Kidney epithelial cell (primary cell): ENCODE data around the gene MSMO1. TPM values are rescaled to one million over a fixed set of nuclear protein-coding genes. Genes with fewer than 3 reads are reported as not detected.

Experiments used
- DNase-seq: peaks from one replicate; pipeline ENCODE4 v3.0.0-alpha.2; 2010; ENCODE audit warnings: low read depth
- H3K27me3 ChIP-seq: 2 replicates; pipeline ENCODE4 v1.6.0; 2011; ENCODE audit warnings: low read length; ENCODE audit not compliant: control insufficient read depth, insufficient read depth
- H3K36me3 ChIP-seq: 2 replicates; pipeline ENCODE4 v1.5.1; 2011; ENCODE audit warnings: low read length; ENCODE audit not compliant: control insufficient read depth, insufficient read depth
- H3K4me3 ChIP-seq: 2 replicates; pipeline ENCODE4 v1.5.1; 2011; ENCODE audit warnings: low read depth, mild to moderate bottlenecking, control low read depth, low read length
- total RNA-seq: library from RNA; depleted of rRNA; stranded (reverse); fragments of >200 nt; gene quantifications from 2 replicates; pipeline ENCODE4 v1.2.3, GENCODE V29; 2015
- TF ChIP-seq, protein P1 (sequence below): IDR thresholded peaks from 2 replicates; pipeline ENCODE4 v1.5.1; 2011; ENCODE audit warnings: mild to moderate bottlenecking, moderate library complexity, low read length, control low read depth, inconsistent platforms; ENCODE audit not compliant: insufficient read depth, poor library complexity, severe bottlenecking

Gene MSMO1
- total RNA-seq, 1 donor from 2014 or later = 228 TPM

DNA sequence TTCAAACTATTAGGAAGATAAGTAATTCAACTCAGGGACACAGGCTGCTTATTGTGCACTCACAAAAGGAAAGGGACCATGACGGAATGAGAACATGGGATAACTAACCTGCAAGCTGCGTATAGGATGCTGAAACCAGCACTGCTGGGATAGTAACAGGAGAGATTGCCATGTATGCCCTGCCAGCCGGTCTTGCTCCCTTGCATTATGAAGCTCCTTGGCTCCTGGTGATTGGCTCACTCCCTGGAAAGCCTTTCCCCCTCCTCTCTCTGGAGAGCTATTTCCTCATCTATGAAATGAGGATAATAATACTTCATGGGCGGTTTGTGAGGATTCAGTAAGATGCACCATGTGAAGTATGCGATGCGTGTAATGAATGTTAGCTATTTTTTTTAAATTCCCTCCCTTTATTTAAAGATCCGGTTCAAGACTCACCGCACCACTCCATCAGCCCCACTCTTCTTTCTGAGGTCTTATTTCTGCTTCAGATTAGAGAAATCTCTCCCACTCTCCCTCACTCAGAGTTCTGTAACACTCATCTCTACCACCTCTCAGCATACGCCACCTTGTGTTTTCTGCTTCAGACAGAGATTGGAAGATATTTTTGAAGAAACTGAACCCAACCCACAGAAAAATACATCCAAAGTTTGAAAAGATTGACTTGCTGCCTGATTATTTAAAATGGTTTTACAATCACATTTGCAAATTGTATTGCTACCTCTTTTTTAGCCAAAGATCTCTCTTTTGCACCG lies 18.4 kb downstream of the MSMO1 start:
- DNase-seq = no peak
- H3K36me3 ChIP-seq = no peaks in the 10 kb centered on the region
- TF ChIP-seq, protein P1, sequence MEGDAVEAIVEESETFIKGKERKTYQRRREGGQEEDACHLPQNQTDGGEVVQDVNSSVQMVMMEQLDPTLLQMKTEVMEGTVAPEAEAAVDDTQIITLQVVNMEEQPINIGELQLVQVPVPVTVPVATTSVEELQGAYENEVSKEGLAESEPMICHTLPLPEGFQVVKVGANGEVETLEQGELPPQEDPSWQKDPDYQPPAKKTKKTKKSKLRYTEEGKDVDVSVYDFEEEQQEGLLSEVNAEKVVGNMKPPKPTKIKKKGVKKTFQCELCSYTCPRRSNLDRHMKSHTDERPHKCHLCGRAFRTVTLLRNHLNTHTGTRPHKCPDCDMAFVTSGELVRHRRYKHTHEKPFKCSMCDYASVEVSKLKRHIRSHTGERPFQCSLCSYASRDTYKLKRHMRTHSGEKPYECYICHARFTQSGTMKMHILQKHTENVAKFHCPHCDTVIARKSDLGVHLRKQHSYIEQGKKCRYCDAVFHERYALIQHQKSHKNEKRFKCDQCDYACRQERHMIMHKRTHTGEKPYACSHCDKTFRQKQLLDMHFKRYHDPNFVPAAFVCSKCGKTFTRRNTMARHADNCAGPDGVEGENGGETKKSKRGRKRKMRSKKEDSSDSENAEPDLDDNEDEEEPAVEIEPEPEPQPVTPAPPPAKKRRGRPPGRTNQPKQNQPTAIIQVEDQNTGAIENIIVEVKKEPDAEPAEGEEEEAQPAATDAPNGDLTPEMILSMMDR = peak; percentile 22
- H3K4me3 ChIP-seq = no peak overlapping the region
- no peaks in the 10 kb centered on the region for H3K27me3 ChIP-seq

DNA sequence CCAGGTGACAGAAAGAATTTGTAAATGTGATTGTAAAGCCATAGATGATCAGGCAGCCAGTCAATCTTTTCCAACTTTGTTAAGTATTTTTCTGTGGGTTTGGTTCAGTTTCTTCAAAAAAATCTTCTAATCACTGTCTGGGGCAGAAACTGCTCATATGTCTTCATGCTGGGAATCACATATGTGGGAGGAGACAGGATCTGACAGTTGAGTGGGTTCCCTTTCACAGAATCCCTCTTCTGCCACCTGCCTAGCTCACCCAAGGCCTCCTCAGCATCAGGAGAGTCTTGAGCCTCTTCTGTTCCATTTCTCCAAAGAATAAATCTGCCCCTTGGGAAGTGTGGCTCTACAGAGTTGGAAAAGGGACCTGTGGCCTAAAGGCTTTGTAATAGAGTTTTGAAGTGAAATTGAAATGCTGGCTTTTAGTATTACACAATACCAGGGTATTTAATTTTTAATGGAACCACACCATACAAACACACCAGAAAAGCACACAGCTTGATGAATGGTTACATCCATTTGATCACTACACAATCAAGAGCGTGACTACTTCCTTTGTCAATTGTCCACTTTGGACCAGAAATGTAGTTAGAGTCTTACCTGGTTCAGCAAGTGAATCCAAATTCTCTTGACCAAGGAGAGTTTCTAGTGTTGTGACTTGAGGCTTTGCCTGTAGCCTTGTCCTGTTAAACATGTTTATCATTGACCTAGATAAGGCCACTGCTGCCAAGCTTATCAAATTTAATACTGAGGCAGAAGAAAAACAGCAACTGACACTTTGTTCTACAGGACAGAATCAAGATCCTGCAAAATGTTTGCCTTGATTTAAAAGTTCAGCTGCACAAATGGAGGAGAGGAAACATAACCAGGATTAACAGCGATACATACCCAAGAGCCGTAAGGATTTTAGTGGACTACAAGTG lies 20.4 kb downstream of the MSMO1 start:
- Histone ChIP-seq H3K36me3 (no peaks in the 10 kb centered on the region), H3K4me3 (no peak overlapping the region), H3K27me3 (no peaks in the 10 kb centered on the region)
- TF ChIP-seq, protein P1 = no peak
- no peak for DNase-seq

DNA sequence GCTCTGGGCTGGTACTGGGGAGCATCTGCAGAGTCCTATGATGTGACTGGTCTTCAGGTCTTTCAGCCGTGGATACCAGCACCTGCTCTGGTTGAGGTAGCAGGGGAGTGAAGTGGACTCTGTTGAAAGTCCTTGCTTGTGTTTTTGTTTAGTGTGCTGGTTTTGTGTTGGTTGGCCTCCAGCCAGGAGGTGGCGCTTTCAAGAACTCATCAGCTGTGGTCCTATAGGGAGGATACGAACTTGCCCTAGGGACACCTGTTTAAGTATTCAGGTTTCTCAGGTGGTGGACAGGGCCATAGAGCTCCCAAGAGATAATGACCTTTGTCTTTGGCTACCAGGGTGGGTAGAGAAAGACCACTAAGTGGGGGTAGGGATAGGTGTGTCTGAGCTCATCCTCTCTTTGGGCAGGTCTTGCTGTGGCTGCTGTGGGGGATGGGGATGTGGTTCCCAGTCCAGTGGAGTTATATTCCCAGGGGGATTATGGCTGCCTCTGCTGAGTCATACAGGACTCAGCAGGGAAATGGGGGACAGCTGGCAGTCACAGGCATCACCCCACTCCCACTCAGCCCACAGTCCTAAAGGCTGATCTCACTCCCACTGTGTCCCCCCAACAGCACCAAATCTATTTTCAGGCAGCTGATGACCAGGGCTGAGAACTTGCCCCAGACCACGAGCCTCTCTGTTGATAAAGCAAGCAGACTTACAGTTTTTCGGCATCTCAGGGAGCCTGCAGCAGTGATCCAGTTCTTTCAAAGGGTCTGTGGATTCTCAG lies 24.1 kb downstream of the MSMO1 start:
- no peak overlapping the region for H3K4me3 ChIP-seq
- no peak for DNase-seq
- TF ChIP-seq, protein P1 = no peak
- no peaks in the 10 kb centered on the region for H3K36me3 ChIP-seq
- H3K27me3 ChIP-seq = no peaks in the 10 kb centered on the region

DNA sequence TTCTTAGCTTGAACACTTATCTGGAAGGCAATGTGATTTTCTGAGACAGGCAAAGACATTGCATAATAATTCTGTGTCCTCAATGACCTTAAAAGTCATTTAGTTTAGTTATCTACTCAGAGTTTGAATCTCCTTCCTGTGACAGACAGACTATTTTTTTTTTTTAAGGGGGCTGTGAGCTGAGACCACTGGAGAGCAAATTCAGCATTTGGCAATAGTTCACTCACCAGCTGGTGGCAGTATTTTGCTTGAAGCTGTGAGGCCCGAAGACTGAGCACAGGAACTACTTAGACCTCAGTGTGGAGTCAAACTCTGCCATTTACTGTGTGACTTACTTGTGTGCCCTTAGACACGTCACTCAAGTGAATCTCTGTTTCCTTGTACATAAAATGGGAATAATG lies 28.4 kb downstream of the MSMO1 start:
- TF ChIP-seq, protein P1 = peak; percentile 69
- Histone ChIP-seq H3K4me3 (no peak overlapping the region), H3K27me3 (no peaks in the 10 kb centered on the region), H3K36me3 (no peaks in the 10 kb centered on the region)
- no peak for DNase-seq

DNA sequence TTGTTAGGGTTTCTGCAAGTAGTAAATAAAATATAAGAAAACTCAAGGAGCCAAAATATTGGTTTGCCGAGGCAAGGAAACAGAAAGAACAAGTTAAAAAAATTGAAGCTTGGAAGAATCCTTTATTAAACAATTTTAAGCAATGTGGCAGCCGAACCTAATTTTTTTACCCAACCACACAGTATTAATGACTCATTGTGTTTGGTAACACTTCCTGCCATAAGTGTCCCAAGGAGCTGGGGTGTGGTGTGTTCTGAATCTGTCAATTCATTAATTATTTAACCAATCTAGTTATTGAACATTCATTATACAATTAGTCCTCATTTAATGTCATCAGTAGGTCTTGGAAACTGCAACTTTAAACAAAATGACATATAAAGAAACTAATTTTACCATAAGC lies 32.0 kb downstream of the MSMO1 start:
- Histone ChIP-seq H3K36me3 (no peaks in the 10 kb centered on the region), H3K27me3 (no peaks in the 10 kb centered on the region), H3K4me3 (no peak overlapping the region)
- TF ChIP-seq, protein P1 = no peak
- DNase-seq = no peak
